ENCODE measurements around the gene EIF3K.
A peak's percentile ranks its signal among the peaks of the same experiment; 100 is the strongest.

Gene EIF3K

GRCh38 chr19:38658462-38659306 lies 39.7 kb downstream of the EIF3K start:
- H3K4me3 ChIP-seq = peak overlapping the region; percentile 59
- no peak for DNase-seq (ENCODE audit: low spot score)
- no peak for TF ChIP-seq CTCF (IDR thresholded peaks at IDR 0.05)
- peak overlapping the region; percentile 81 to 99 for H3K27ac ChIP-seq

- H3K27ac ChIP-seq = peak overlapping the region; percentile 81 to 99
- H3K4me3 ChIP-seq = peak overlapping the region; percentile 8
- TF ChIP-seq CTCF (IDR thresholded peaks at IDR 0.05) = no peak
- DNase-seq (ENCODE audit: low spot score) = no peak
Observed at GRCh38 chr19:38660724-38661123, 41.7 kb downstream of the EIF3K start.

- peak overlapping the region; percentile 81 to 99 for H3K27ac ChIP-seq
- TF ChIP-seq CTCF (IDR thresholded peaks at IDR 0.05) = no peak
- peak overlapping the region; percentile 8 for H3K4me3 ChIP-seq
- no peak for DNase-seq (ENCODE audit: low spot score)
Observed at GRCh38 chr19:38661136-38661535, 42.1 kb downstream of the EIF3K start.

- TF ChIP-seq CTCF (IDR thresholded peaks at IDR 0.05) = no peak
- DNase-seq (ENCODE audit: low spot score) = no peak
- H3K4me3 ChIP-seq = peak overlapping the region; percentile 6
- H3K27ac ChIP-seq = peak overlapping the region; percentile 81 to 99
Observed at GRCh38 chr19:38661996-38662395, 43.0 kb downstream of the EIF3K start.

GRCh38 chr19:38662537-38663155 lies 43.7 kb downstream of the EIF3K start:
- Histone ChIP-seq H3K27ac (peak overlapping the region; percentile 81 to 99), H3K4me3 (peak overlapping the region; percentile 50)
- no peak for DNase-seq (ENCODE audit: low spot score)
- TF ChIP-seq CTCF (IDR thresholded peaks at IDR 0.05) = no peak

GRCh38 chr19:38663156-38663651 lies 44.2 kb downstream of the EIF3K start:
- Histone ChIP-seq H3K4me3 (peak overlapping the region; percentile 50), H3K27ac (peak overlapping the region; percentile 81 to 99)
- TF ChIP-seq CTCF (IDR thresholded peaks at IDR 0.05) = no peak
- DNase-seq (ENCODE audit: low spot score) = no peak

Data from coronary artery (tissue), 2 donors.